Fibroblast of villous mesenchyme (primary cell): ENCODE measurements around the gene CHURC1. TPM values are rescaled to one million over a fixed set of nuclear protein-coding genes. Genes with fewer than 3 reads are reported as not detected.
A peak's percentile ranks its signal among the peaks of the same experiment; 100 is the strongest.

Experiments
- DNase-seq: peaks from one replicate; pipeline ENCODE4 v3.0.0-alpha.2; 2010; ENCODE audit warnings: low read depth
- H3K4me3 ChIP-seq: 2 replicates; pipeline ENCODE4 v1.5.1; 2011; ENCODE audit warnings: low read depth, mild to moderate bottlenecking, low read length
- CTCF ChIP-seq: IDR thresholded peaks from 2 replicates; pipeline ENCODE4 v1.5.1; 2012; ENCODE audit warnings: low read depth, mild to moderate bottlenecking, low read length; ENCODE audit not compliant: insufficient read depth
- total RNA-seq: library from RNA; depleted of rRNA; stranded (reverse); fragments of >200 nt; gene quantifications from 2 replicates; pipeline ENCODE4 v1.2.3, GENCODE V29; 2012

The CHURC1 gene
- total RNA-seq, 1 donor: 45.8 TPM

- H3K4me3 ChIP-seq: no peak overlapping the region
- TF ChIP-seq CTCF: no peak
- no peak for DNase-seq
Measured at GRCh38 chr14:64935508-64935907, 21.3 kb downstream of the CHURC1 start.

GRCh38 chr14:64937171-64937820, 23.0 kb downstream of the CHURC1 start:
- H3K4me3 ChIP-seq: no peak overlapping the region
- no peak for DNase-seq
- no peak for TF ChIP-seq CTCF

- DNase-seq: peak; percentile 8
- H3K4me3 ChIP-seq: no peak overlapping the region
- TF ChIP-seq CTCF: peak; percentile 30
Measured at GRCh38 chr14:64937821-64938193, 23.6 kb downstream of the CHURC1 start.

- no peak for DNase-seq
- H3K4me3 ChIP-seq: no peak overlapping the region
- TF ChIP-seq CTCF: no peak
Measured at GRCh38 chr14:64938972-64939816, 24.9 kb downstream of the CHURC1 start.

GRCh38 chr14:64939817-64940190, 25.5 kb downstream of the CHURC1 start:
- TF ChIP-seq CTCF: no peak
- H3K4me3 ChIP-seq: no peak overlapping the region
- DNase-seq: no peak

GRCh38 chr14:64940336-64940910, 26.2 kb downstream of the CHURC1 start:
- H3K4me3 ChIP-seq: no peak overlapping the region
- TF ChIP-seq CTCF: no peak
- no peak for DNase-seq
